ENCODE measurements around the gene NEK1.

GRCh38 chr4:169593050-169593560 is 19.3 kb downstream of the NEK1 start:
- TF ChIP-seq CTCF (IDR thresholded peaks at IDR 0.05; ENCODE audit: borderline replicate concordance, extremely low read depth, low read length, poor library complexity, severe bottlenecking) (no peak), EZH2 (IDR thresholded peaks at IDR 0.05; ENCODE audit: borderline replicate concordance, low read depth, low read length, severe bottlenecking) (no peak)
